ENCODE data around the gene PLGLB1.
"Not testable (repeated sequence)": the region's sequence is repeated elsewhere in the genome, so short reads cannot be mapped to it uniquely, and the experiment has no call there.

DNA sequence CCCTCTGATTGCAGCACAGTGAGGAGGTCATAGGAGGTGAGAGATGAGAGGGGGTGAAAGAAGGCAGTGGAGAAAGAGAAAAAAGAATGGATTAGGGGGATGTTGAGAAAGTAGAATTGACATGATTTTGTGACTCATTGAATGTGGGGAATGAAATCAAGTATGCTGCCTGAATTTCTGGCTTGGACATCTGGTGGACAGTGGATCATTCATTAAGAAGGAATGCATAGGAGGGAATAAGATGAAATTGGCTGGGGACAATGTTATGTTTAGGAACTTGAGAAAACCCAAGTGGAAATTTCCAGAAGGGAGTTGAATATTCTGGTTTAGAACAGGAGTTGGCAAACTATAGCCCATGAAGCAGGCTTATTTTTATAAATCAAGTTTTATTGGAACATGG, 7.0 kb upstream of the PLGLB1 start:
- TF ChIP-seq, protein P1, sequence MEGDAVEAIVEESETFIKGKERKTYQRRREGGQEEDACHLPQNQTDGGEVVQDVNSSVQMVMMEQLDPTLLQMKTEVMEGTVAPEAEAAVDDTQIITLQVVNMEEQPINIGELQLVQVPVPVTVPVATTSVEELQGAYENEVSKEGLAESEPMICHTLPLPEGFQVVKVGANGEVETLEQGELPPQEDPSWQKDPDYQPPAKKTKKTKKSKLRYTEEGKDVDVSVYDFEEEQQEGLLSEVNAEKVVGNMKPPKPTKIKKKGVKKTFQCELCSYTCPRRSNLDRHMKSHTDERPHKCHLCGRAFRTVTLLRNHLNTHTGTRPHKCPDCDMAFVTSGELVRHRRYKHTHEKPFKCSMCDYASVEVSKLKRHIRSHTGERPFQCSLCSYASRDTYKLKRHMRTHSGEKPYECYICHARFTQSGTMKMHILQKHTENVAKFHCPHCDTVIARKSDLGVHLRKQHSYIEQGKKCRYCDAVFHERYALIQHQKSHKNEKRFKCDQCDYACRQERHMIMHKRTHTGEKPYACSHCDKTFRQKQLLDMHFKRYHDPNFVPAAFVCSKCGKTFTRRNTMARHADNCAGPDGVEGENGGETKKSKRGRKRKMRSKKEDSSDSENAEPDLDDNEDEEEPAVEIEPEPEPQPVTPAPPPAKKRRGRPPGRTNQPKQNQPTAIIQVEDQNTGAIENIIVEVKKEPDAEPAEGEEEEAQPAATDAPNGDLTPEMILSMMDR (IDR thresholded peaks at IDR 0.05; ENCODE audit: insufficient read depth, low read length, poor library complexity, severe bottlenecking) = not testable (repeated sequence)
- not testable (repeated sequence) for TF ChIP-seq EZH2phosphoT487 (conservative IDR thresholded peaks at IDR 0.05; ENCODE audit: low read length)

All from SU-DHL-6 (cell line).